ENCODE data around the gene FNIP2.
"Not testable (repeated sequence)": the region's sequence is repeated elsewhere in the genome, so short reads cannot be mapped to it uniquely, and the experiment has no call there.

The FNIP2 gene

DNA sequence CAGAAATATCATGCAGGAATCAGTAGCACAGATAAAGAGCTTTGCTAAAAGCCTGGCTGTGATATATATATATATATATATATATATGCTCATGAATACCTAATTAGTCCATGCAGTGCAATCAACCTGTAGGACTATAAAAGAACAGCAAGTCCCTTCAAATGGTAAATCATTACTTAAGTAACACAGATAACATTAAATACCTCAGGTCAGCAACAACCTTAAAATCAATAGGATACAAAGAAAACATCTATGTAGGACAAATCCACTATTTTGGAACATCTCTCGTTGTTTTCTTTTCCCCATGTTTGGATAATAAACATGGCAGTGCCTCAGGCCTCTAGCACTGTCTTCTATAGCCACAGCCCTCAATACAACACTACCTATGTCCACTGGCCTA lies 106.6 kb downstream of the FNIP2 start:
- no peak for DNase-seq

DNA sequence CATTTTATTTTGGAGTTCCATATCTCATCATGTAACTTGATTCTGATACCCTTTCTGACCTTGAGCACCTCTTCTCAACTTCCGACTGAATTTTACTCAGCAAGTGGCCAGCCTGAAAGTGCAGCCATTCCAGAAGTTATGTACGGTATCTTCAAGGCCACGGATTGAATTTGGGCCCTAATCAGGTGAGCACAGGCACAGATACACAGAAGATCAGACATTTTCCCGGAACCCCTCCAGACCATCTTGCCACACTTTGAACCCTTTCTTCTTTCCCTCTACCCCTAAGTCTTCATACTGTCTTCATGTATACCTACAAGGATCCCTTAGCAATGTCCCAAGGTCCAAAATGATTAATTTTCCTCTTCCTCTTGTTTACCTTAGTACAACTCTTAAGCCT lies 108.2 kb downstream of the FNIP2 start:
- no peak for DNase-seq

DNA sequence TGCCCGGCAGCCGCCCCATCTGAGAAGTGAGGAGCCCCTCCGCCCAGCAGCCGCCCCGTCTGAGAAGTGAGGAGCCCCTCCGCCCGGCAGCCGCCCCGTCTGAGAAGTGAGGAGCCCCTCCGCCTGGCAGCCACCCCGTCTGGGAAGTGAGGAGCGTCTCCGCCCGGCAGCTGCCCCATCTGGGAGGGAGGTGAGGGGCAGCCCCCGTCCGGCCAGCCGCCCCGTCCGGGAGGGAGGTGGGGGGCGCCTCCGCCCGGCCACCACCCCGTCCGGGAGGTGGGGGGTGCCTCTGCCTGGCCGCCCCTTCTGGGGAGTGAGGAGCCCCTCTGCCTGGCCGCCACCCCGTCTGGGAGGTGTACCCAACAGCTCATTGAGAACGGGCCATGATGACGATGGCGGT lies 113.3 kb downstream of the FNIP2 start:
- DNase-seq = not testable (repeated sequence)

DNA sequence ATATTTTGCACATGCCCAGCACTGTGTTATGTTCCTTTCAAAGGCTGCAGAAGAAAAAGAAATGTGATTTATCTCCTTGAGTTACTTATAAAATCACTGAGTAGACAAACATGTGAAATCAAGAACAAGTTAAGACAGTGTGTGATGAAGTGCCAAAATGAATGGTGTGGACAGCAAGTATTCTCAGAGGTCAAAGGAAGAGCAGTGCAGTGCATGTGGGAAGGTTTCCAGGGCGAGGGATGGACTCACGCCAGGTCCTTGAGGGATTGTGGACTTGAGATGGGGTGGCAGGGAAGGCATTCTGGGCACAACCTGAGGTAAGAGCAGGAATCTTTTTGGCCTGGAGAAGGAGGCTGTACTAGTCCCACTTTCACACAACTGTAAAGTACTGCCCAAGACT lies 115.5 kb downstream of the FNIP2 start:
- no peak for DNase-seq

DNA sequence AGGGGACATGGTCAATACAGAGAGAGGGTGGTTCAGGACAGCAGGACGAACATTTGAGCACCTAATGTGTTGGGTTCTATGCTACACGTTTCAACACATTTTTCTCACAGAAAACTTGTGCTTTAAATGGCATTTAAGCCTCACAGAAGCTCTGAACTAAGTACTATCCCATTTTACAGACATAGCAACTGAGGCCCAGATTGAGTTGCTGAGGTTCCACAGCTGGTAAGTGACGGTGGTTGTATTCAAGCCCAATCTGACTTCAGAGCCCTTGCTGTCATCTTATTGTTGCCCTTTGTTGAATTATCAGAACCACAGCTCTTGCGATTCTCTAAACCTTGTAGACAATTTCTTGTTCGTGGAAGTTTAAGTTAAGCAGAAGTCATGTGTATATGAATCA lies 116.7 kb downstream of the FNIP2 start:
- no peak for DNase-seq

DNA sequence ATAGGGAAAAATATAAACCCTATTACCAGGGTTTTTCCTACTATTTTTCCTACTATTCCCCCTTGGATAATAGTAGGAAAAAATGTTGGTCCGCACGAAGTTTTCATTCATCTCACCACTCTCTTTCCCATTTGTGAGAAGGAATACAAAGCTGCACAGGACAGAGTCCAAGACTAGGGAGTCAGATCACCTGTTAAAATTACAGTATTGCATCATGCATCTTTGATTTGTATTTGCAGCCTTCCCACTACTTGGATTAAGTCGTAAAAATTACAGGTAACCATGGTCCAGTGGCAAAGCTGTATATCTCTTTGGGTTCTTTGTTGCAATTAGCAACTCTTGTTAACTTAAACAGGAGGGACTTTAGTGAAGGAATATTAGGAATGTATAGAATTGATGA lies 121.5 kb downstream of the FNIP2 start:
- no peak for DNase-seq

- no peak for DNase-seq
These were observed 122.4 kb downstream of the FNIP2 start for GRCh38 chr4:158891256-158891655.

GRCh38 chr4:158894826-158895225 lies 126.0 kb downstream of the FNIP2 start:
- DNase-seq = no peak

GRCh38 chr4:158895797-158896576 lies 127.2 kb downstream of the FNIP2 start:
- DNase-seq = no peak

DNA sequence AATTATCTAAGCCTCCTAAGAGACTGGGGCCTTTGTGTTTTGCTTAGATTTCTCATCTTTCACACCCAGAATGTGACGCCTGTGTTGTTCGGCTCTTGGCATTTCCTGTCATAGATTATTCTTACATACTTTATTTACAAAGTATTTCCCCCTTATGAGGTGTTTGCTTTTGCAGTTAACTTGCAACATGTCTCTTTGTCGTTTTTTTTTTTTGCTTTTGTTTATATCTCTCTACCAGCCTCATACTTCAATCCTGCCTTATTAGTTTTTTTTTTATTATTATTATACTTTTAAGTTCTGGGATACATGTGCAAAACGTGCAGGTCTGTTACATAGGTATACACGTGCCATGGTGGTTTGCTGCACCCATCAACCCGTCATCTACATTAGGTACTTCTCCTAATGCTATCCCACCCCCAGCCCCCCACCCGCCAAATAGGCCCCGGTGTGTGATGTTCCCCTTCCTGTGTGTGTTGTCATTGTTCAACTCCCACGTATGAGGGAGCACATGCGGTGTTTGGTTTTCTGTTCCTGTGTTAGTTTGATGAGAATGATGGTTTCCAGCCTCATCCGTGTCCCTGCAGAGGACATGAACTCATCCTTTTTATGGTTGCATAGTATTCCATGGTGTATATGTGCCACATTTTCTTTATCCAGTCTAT lies 127.9 kb downstream of the FNIP2 start:
- not testable (repeated sequence) for DNase-seq

- DNase-seq = not testable (repeated sequence)
These were observed 131.6 kb downstream of the FNIP2 start for GRCh38 chr4:158900408-158900807.

DNA sequence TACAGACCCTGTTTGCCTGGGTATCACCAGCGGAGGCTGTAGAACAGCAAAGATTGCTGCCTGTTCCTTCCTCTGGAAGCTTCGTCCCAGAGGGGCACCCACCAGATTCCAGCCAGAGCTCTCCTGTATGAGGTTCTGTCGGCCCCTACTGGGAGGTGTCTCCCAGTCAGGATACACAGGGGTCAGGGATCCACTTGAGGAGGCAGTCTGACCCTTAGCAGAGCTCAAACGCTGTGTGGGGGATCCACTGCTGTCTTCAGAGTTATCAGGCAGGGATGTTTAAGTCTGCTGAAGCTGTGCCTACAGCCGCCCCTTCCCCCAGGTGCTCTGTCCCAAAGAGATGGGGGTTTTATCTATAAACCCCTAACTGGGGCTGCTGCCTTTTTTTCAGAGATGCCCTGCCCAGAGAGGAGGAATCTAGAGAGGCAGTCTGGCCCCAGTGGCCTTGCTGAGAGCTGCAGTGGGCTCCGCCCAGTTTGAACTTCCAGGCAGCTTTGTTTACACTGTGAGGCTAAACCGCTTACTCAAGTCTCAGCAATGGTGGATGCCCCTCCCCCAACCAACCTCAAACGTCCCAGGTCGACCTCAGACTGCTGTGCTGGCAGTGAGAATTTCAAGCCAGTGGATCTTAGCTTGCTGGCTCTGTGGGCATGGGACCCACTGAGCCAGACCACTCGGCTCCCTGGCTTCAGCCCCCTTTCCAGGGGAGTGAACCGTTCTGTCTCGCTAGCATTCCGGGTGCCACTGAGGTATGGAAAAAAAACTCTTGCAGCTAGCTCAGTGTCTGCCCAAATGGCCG lies 133.7 kb downstream of the FNIP2 start:
- not testable (repeated sequence) for DNase-seq

DNA sequence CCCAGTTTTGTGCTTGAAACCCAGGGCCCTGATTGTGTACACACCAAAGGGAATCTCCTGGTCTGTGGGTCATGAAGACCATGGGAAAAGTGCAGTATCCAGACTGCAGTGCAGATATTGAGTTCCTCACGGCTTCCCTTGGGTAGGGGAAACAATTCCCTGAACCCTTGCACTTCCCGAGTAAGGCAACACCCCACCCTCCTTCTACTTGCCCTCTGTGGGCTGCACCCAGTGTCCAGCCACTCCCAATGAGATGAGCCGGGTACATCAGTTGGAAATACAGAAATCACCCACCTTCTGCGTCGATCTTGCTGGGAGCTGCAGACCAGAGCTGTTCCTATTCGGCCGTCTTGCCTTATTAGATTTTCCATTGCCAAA lies 134.2 kb downstream of the FNIP2 start:
- DNase-seq = no peak

DNA sequence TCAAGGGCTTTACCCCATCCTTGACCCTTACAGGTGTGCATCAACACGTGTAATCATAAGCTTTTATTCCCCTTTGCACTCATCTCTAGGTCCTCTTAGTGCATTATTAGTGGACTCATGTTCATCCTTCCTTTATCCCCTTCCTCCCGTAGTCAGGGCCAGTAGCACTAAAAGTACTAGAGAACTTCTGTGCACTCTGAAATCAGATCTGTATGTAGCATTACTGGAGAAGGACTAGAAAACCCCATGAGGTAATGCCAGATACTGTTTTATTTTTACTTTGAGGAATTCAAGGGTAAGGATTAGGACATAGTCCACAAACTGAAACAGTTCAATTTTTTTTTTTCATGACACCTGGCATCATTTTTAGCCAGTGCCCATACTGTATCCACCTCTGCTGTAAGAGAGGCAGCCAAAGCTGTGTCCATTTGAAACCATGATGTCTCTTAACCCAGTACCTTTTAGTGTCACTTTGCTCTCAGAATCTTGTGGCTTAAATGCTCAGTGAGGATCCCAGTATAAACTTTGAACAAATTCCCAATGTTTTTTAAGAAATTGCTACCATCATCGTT lies 134.7 kb downstream of the FNIP2 start:
- DNase-seq = no peak

- DNase-seq = no peak
These were observed 136.0 kb downstream of the FNIP2 start for GRCh38 chr4:158904815-158905214.

- no peak for DNase-seq
These were observed 137.2 kb downstream of the FNIP2 start for GRCh38 chr4:158906073-158906472.

- DNase-seq = no peak
These were observed 143.6 kb downstream of the FNIP2 start for GRCh38 chr4:158912390-158912789.

GRCh38 chr4:158912806-158913205 lies 144.0 kb downstream of the FNIP2 start:
- DNase-seq = no peak

GRCh38 chr4:158913766-158914165 lies 144.9 kb downstream of the FNIP2 start:
- DNase-seq = no peak

- no peak for DNase-seq
These were observed 145.4 kb downstream of the FNIP2 start for GRCh38 chr4:158914218-158914617.

- DNase-seq = no peak
These were observed 146.9 kb downstream of the FNIP2 start for GRCh38 chr4:158915683-158916241.

GRCh38 chr4:158920452-158920996 lies 151.7 kb downstream of the FNIP2 start:
- not testable (repeated sequence) for DNase-seq

- not testable (repeated sequence) for DNase-seq
These were observed 158.9 kb downstream of the FNIP2 start for GRCh38 chr4:158927774-158928173.
